KOPT-K1 (cell line): Measurements from ENCODE around the gene PARD6B.
"Not testable (repeated sequence)": the region's sequence is repeated elsewhere in the genome, so short reads cannot be mapped to it uniquely, and the experiment has no call there.

Experiments
- H3K27ac ChIP-seq: fragments of 200-600 bp; sonication (generic); 2 replicates; pipeline ENCODE4 v1.5.1; 2016; ENCODE audit warnings: antibody characterized with exemption, mild to moderate bottlenecking, low read depth, low read length; ENCODE audit not compliant: poor library complexity, severe bottlenecking
- H3K36me3 ChIP-seq: fragments of 200-600 bp; sonication (generic); 2 replicates; pipeline ENCODE4 v1.5.1; 2017; ENCODE audit warnings: antibody characterized with exemption, mild to moderate bottlenecking, low read length, moderate library complexity; ENCODE audit not compliant: insufficient read depth
- H3K9me3 ChIP-seq: fragments of 200-600 bp; sonication (generic); 2 replicates; pipeline ENCODE4 v1.5.1; 2017; ENCODE audit warnings: antibody characterized with exemption, low read length, mild to moderate bottlenecking; ENCODE audit not compliant: insufficient read depth, poor library complexity, severe bottlenecking

Gene PARD6B

GRCh38 chr20:50744143-50744792 is 12.9 kb downstream of the PARD6B start:
- Histone ChIP-seq H3K36me3 (no peaks in the 10 kb centered on the region), H3K27ac (no peak overlapping the region), H3K9me3 (no peaks in the 10 kb centered on the region)

DNA sequence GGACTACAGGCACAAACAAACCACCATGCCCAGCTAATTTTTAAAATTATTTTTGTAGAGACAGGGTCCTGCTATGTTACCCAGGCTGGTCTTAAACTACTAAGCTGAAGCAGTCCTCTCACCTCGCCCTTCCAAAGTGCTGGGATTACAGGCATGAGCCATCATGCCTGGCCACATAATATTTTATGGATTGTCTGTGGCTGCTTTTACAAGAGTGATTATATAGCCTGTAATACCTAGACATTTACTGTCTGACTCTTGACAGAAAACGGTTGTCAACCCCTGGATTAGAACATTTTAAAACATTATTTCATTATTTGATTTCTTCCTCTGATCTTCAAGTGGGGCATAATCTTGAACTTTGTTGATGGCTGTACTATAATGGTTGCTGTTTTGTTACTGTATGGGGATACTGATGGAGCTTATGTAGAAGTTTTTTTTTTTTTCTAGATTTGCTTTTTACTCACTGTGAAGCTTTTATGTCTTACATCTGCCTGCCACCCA is 14.3 kb downstream of the PARD6B start:
- Histone ChIP-seq H3K27ac (no peak overlapping the region), H3K9me3 (no peaks in the 10 kb centered on the region), H3K36me3 (peaks cover 12% of the 10 kb centered on the region)

DNA sequence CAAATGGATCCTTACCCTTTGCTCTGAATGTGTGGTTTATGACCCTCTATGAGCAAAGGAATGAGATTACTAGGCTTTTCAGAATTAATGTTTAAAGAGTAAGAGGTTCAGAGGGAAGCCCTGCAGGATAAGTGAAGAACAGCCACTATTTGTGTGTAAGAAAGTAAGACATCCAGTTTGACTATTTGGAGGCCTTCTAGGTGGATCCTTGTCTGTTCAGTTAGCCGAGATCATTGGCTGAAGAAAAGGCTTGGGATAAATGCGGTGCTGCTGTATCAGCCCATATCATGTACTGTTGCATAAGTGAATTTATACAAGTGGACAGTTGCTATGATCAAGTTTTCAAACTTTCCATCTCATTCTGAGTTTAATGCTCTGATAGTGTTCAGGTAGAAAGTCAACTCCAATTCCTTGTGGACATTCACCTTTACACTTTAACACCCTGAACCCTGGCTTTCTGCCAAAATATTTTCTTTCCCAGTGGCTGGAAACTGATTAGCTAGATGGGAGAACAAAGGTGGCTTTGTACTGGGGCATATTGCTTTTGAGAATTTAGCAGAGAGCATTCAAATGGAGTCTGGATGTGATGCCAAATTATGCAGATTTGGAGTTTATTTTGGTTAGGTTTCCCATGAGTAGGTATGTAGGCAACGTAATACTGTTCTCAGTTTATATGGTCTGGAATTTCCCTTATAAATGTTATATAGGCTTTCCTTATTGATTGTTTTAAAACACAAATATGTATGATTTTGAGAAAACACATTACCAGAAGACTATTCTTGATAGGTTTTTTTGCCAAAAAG is 15.0 kb downstream of the PARD6B start:
- Histone ChIP-seq H3K36me3 (peaks cover 12% of the 10 kb centered on the region), H3K27ac (no peak overlapping the region), H3K9me3 (no peaks in the 10 kb centered on the region)

DNA sequence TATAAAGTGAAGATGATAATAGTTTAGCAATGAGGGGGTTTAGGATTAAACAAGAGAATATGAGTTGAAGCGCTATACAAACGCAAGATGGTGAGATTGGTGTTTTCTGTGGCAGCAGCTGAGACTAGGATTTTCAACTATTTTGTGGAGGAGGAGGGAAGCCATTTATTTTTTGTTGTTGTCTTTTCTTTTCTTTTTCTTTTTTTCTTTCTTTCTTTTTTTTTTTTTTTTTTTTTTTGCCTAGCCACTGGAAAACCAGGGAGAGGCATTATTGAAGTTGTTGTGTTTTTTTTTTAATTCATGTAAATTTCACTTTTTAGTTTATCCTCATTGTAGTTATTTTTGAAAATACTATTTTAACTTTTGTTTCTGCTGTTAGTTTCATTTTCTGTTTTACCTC is 15.9 kb downstream of the PARD6B start:
- H3K36me3 ChIP-seq: peaks cover 12% of the 10 kb centered on the region

DNA sequence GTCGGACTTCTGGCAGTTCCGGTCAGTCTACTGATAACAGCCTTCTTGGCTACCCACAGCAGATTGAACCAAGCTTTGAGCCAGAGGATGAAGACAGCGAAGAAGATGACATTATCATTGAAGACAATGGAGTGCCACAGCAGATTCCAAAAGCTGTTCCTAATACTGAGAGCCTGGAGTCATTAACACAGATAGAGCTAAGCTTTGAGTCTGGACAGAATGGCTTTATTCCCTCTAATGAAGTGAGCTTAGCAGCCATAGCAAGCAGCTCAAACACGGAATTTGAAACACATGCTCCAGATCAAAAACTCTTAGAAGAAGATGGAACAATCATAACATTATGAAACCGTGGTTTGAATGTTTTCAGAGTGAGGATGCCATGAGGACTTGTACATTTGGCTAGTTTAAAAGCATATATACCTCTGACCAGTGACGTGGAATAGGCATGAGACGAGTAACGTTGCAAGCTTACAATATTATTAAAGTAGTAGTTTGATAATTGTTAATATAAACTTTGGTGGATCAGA is 18.8 kb downstream of the PARD6B start:
- no peak overlapping the region for H3K27ac ChIP-seq
- H3K36me3 ChIP-seq: peaks cover 12% of the 10 kb centered on the region
- H3K9me3 ChIP-seq: no peaks in the 10 kb centered on the region

More for the DNA sequence above, 15.9 kb downstream of the PARD6B start:
- Histone ChIP-seq H3K27ac (peak overlapping the region; percentile 9), H3K9me3 (no peaks in the 10 kb centered on the region)

DNA sequence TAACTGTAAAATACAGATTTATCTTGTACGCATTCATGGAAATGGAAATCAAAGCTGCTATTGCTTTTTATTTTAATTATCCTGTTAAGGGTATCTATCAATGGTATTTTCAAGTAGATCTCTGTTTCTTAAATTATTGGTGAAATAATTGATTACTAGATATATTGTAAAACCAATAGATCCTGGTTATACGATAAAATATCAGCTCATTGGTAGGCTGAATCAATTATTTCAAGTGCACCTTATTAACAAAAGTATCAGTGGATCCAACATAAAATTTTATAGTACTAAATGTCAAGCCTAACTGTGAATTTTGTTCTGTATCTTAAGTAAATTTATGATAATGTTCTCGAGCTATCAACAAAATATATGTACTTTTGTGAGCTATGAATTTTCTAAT is 21.8 kb downstream of the PARD6B start:
- Histone ChIP-seq H3K9me3 (no peaks in the 10 kb centered on the region), H3K27ac (no peak overlapping the region), H3K36me3 (peaks cover 12% of the 10 kb centered on the region)

- Histone ChIP-seq H3K9me3 (no peaks in the 10 kb centered on the region), H3K36me3 (peaks cover 12% of the 10 kb centered on the region), H3K27ac (no peak overlapping the region)
Measured at GRCh38 chr20:50754420-50754819, 23.0 kb downstream of the PARD6B start.

DNA sequence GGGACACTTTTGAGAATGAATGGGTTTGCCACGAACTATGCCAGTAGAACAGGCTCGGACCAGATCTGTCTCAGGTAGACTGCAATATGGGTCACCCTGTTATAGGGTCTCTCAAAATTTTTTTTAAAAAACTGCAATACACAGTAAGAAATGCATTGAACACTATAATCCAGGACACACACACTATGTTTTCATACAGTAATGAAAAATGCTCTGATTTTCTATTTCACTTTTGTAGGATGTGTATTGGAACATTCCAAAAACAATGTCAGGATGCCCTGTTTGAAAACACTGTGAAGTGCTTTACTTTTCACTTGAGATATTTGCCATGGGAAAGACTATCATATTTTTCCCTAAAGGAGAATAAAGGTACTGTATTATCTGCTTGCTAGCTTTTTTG is 25.1 kb downstream of the PARD6B start:
- Histone ChIP-seq H3K9me3 (no peaks in the 10 kb centered on the region), H3K36me3 (no peaks in the 10 kb centered on the region), H3K27ac (no peak overlapping the region)

DNA sequence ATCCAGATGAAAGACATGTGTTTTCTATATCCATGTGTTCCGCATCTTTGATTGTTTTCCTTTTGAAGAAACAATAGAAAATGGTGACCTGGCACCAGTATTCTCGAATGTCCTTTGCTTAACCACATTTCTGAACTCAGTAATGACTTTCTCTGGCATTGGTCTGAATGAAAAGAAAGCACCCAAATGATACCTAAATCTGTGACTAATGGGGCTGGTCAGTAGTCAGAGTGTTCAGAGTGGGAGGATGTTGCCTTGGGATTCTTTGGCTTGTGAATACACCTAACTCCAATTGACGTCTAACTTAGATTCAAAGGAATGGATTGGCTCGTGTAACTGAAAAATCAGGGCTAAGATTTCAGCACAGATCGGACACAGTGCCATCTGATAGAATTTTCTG is 27.1 kb downstream of the PARD6B start:
- H3K36me3 ChIP-seq: no peaks in the 10 kb centered on the region
- H3K27ac ChIP-seq: no peak overlapping the region
- no peaks in the 10 kb centered on the region for H3K9me3 ChIP-seq

DNA sequence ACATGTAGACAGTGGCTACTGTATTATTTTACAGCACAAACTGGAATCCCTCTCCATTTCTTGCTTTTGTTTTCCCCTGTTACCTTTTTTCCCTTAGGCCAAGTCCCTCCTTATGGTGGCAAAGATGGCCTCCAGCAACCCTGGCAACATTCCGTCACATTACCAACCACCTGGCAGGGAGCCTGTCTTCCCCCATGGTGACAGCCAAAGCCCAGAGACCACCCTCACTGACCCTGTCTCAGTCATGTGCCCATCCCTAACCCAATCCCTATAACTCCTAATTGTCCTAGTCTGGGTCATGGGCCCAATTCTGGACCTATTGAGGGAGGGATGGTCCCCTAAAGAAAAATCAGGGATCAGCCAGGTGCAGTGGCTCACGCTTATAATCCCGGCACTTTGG is 27.6 kb downstream of the PARD6B start:
- no peaks in the 10 kb centered on the region for H3K9me3 ChIP-seq
- no peak overlapping the region for H3K27ac ChIP-seq
- no peaks in the 10 kb centered on the region for H3K36me3 ChIP-seq

GRCh38 chr20:50759678-50760077 is 28.3 kb downstream of the PARD6B start:
- no peaks in the 10 kb centered on the region for H3K36me3 ChIP-seq
- H3K9me3 ChIP-seq: no peaks in the 10 kb centered on the region
- no peak overlapping the region for H3K27ac ChIP-seq

DNA sequence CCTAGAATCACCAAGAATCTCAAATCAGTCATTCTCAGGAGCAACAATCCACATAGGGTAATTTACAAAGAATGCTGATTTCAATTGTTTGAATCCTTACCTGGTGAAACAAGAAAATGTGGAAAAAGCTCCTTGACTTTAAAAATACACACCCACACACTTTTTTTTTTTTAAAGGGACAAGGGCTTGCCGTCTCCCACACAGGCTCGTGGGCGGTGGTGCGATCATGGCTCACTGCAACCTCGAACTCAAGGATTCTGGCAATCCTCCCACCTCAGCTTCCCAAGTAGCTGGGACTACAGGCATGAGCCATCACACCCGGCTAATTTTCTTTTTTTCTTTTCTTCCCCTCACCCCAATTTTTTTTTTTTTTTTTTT is 30.7 kb downstream of the PARD6B start:
- Histone ChIP-seq H3K36me3 (no peaks in the 10 kb centered on the region), H3K27ac (no peak overlapping the region), H3K9me3 (no peaks in the 10 kb centered on the region)

DNA sequence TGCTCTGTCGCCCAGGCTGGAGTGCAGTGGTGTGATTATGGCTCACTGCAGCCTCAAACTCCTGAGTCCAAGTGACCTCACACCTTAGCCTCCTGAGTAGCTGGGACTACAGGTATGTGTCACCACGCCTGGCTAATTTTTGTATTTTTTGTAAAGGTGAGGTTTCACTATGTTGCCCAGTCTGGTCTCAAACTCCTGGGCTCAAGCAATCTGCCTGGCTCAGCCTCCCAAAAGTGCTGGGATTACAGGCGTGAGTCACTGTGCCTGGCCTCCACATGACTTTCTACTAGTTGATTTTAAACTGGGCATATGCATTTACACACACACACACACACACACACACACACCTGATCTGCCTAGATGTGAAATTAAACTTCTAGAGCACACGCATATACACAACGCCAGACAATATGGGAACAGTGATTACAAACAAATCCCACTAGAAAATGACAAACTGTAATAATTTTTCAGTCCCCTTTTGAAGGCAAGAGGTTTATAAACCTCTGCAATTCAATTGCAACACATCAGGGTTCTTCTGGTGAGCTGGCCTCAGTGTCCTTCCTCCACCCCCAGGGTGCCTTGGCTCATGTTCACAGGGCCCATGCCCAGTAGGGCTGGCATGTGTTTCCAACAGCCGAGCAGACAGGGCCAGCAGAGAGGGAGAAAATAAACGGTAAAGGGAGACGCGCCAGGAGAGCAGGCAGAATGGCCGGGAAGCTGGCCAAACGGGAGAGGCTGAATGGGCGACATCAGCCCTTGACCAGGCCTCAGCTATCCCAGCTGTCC is 31.2 kb downstream of the PARD6B start:
- H3K36me3 ChIP-seq: no peaks in the 10 kb centered on the region
- H3K27ac ChIP-seq: no peak overlapping the region
- H3K9me3 ChIP-seq: no peaks in the 10 kb centered on the region

- H3K9me3 ChIP-seq, H3K27ac ChIP-seq, H3K36me3 ChIP-seq: not testable (repeated sequence)
Measured at GRCh38 chr20:50763550-50764458, 32.4 kb downstream of the PARD6B start.
